ENCODE measurements around the gene DOCK9. TPM values are rescaled to one million over a fixed set of nuclear protein-coding genes. Genes with fewer than 3 reads are reported as not detected.

DOCK9 gene
- total RNA-seq, 2 experiments from 2014 or later, result 102 to 107 TPM

- no peak for ATAC-seq (ENCODE audit: low read depth)
- no peaks in the 10 kb centered on the region for H3K9me3 Mint-ChIP-seq
These were observed 34.9 kb downstream of the DOCK9 start for GRCh38 chr13:98942997-98943396.

GRCh38 chr13:98942485-98942884 is 35.4 kb downstream of the DOCK9 start:
- DNase-seq (no peak), ATAC-seq (ENCODE audit: low read depth) (no peak)
- H3K27me3 Mint-ChIP-seq, result no peaks in the 10 kb centered on the region
- H3K4me1 Mint-ChIP-seq, result peaks cover 4% of the 10 kb centered on the region
- H3K4me3 Mint-ChIP-seq, result no peak overlapping the region
- H3K27ac Mint-ChIP-seq, result no peak overlapping the region
- peaks cover 2% of the 10 kb centered on the region for H3K36me3 Mint-ChIP-seq
- POLR2A ChIA-PET, result no interaction called here
- H3K9me3 Mint-ChIP-seq, result no peaks in the 10 kb centered on the region

More at GRCh38 chr13:98942997-98943396, 34.9 kb downstream of the DOCK9 start:
- Mint-ChIP-seq H3K4me3 (no peak overlapping the region), H3K4me1 (peaks cover 4% of the 10 kb centered on the region), H3K27ac (no peak overlapping the region), H3K27me3 (no peaks in the 10 kb centered on the region), H3K36me3 (peaks cover 2% of the 10 kb centered on the region)
- DNase-seq, result no peak
- POLR2A ChIA-PET, result no interaction called here

DNA sequence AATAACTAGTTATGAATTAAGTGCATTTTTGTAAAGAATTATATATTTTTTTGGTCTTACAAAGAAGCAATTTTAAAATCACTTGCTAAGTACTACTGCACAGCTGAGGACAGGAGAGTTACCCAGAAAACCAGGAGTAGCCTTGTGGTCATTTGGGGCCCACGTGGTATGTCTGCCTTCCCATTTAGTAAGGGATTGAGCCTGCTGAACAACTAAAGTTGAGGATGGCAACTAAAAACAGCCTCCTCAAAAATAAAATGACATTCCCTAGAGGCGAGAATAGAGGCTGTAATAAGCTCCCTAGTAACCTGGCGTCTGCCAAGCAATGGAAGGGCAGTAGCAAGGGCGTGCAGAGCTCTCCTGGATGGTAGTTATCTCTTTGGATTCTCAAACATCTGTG is 36.3 kb downstream of the DOCK9 start:
- no peak overlapping the region for H3K27ac Mint-ChIP-seq
- POLR2A ChIA-PET, result no interaction called here
- ATAC-seq (ENCODE audit: low read depth) (no peak), DNase-seq (no peak)
- peaks cover 4% of the 10 kb centered on the region for H3K4me1 Mint-ChIP-seq
- peaks cover 3% of the 10 kb centered on the region for H3K36me3 Mint-ChIP-seq
- H3K4me3 Mint-ChIP-seq, result no peak overlapping the region
- no peaks in the 10 kb centered on the region for H3K9me3 Mint-ChIP-seq
- H3K27me3 Mint-ChIP-seq, result no peaks in the 10 kb centered on the region

DNA sequence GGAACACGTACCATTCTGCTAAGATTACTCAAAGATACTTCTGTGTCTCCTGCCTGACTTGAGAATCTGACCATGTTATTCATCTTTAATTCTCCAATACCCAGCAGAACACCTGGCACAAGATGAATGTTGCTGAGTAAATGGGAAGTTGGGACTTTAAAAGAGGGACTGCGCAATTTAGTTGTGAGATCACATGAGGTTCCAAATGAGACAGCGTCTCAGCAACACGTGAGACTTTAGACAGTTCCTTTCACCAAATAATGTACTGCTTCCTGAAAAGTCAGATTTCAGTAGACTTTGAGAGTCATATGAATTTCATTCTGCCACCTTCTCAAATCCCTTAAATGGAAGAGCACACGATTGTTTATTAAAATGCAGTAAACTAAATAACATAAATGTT is 36.7 kb downstream of the DOCK9 start:
- H3K4me3 Mint-ChIP-seq, result no peak overlapping the region
- H3K27ac Mint-ChIP-seq, result no peak overlapping the region
- POLR2A ChIA-PET, result no interaction called here
- peaks cover 1% of the 10 kb centered on the region for H3K9me3 Mint-ChIP-seq
- peaks cover 2% of the 10 kb centered on the region for H3K4me1 Mint-ChIP-seq
- ATAC-seq (ENCODE audit: low read depth) (no peak), DNase-seq (no peak)
- H3K36me3 Mint-ChIP-seq, result peaks cover 6% of the 10 kb centered on the region
- H3K27me3 Mint-ChIP-seq, result no peaks in the 10 kb centered on the region

DNA sequence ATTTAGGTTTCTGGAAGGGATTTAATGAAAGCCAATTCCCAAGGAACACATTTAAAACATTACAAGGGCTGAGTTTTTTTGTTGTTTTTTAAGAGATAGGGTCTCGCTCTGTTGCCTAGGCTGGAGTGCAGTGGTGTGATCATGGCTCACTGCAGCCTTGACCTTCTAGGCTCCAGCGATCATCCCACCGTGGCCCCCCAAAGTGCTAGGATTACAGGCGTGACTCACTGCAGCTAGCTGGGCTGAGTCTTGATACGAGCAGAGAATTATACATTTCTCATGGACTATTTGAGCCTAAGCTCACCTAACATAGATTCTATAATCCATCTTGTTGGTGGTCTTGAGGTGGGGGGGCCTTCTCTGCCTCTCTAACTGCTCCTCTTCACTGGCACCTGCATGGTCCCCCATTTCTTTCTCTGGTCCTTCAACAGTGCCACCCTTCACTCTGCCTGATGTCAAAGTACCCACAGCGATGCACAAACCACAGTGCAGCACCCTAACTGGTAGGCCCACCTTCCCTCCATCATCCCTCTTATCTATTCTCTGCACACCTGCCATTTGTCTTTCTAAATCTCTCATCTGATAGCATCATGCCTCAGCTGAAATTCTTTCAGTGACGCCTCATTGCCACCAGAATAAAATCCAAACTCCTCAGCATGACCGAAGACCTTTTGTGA is 37.4 kb downstream of the DOCK9 start:
- Mint-ChIP-seq H3K36me3 (peaks cover 9% of the 10 kb centered on the region), H3K4me3 (no peak overlapping the region), H3K4me1 (peaks cover 2% of the 10 kb centered on the region), H3K27me3 (no peaks in the 10 kb centered on the region), H3K9me3 (peaks cover 4% of the 10 kb centered on the region), H3K27ac (no peak overlapping the region)
- POLR2A ChIA-PET, result no interaction called here
- no peak for DNase-seq
- no peak for ATAC-seq (ENCODE audit: low read depth)

GRCh38 chr13:98939660-98940191 is 38.1 kb downstream of the DOCK9 start:
- Mint-ChIP-seq H3K36me3 (peaks cover 11% of the 10 kb centered on the region), H3K27ac (no peak overlapping the region), H3K4me1 (peaks cover 2% of the 10 kb centered on the region), H3K4me3 (no peak overlapping the region), H3K9me3 (peaks cover 7% of the 10 kb centered on the region), H3K27me3 (no peaks in the 10 kb centered on the region)
- POLR2A ChIA-PET, result no interaction called here
- DNase-seq, result no peak
- ATAC-seq (ENCODE audit: low read depth), result no peak

DNA sequence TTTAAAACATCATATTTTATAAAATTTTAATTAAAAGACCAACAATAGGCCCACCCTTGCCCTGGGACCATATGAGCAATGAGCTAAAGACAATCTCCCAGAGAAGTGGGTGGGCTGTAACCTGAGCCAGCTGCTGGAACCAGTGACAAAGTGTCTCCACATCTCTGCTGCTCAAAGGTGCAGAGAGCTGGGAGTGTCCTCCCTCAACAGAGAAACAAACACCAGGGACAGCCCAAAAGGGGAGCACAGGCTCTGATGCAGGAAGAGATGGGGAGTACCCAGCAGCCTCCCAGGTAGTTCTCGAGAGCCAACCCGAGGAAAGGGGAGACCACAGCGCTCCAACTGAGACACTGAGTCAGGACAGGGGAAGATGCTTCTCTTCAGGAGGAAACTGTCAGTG is 39.1 kb downstream of the DOCK9 start:
- peaks cover 2% of the 10 kb centered on the region for H3K4me1 Mint-ChIP-seq
- H3K36me3 Mint-ChIP-seq, result peaks cover 18% of the 10 kb centered on the region
- no peaks in the 10 kb centered on the region for H3K27me3 Mint-ChIP-seq
- H3K27ac Mint-ChIP-seq, result no peak overlapping the region
- peaks cover 12% of the 10 kb centered on the region for H3K9me3 Mint-ChIP-seq
- H3K4me3 Mint-ChIP-seq, result no peak overlapping the region
- POLR2A ChIA-PET, result no interaction called here
- no peak for DNase-seq
- no peak for ATAC-seq (ENCODE audit: low read depth)

- Mint-ChIP-seq H3K36me3 (peaks cover 24% of the 10 kb centered on the region), H3K4me3 (no peak overlapping the region), H3K9me3 (peaks cover 17% of the 10 kb centered on the region), H3K27me3 (no peaks in the 10 kb centered on the region), H3K27ac (no peak overlapping the region), H3K4me1 (peaks cover 2% of the 10 kb centered on the region)
- ATAC-seq (ENCODE audit: low read depth) (no peak), DNase-seq (no peak)
- POLR2A ChIA-PET, result no interaction called here
These were observed 39.9 kb downstream of the DOCK9 start for GRCh38 chr13:98937911-98938381.

GRCh38 chr13:98934243-98934642 is 43.6 kb downstream of the DOCK9 start:
- no peak for DNase-seq
- Mint-ChIP-seq H3K4me3 (no peak overlapping the region), H3K27ac (no peak overlapping the region), H3K4me1 (peaks cover 8% of the 10 kb centered on the region), H3K27me3 (no peaks in the 10 kb centered on the region), H3K36me3 (peaks cover 31% of the 10 kb centered on the region), H3K9me3 (peaks cover 17% of the 10 kb centered on the region)
- no peak for ATAC-seq (ENCODE audit: low read depth)
- POLR2A ChIA-PET, result no interaction called here

DNA sequence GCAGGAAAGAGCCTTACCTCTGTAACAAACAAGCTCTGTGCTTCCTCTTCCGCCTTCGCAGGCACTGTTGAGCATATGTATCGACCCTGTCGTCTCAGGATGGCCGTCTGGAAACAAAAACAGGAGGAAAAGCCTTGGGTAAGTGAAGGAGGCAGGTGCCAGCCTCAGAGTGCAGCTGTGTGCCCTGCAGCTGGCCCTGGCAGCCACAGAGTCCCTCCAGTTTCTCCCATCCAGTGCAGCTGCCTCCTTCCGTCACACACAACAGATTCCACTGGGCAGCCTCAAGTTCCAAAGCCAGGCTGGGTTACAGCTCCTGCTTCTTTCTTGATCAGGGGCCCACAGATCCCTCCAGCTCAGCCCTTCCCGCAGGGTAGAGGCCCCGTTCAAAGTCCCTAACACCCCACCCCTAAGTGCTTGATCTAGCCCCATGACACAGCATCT is 47.7 kb downstream of the DOCK9 start:
- no peaks in the 10 kb centered on the region for H3K27me3 Mint-ChIP-seq
- peak; percentile 67 for ATAC-seq (ENCODE audit: low read depth)
- peaks cover 6% of the 10 kb centered on the region for H3K4me1 Mint-ChIP-seq
- H3K27ac Mint-ChIP-seq, result peak overlapping the region; percentile 86
- H3K36me3 Mint-ChIP-seq, result peaks cover 36% of the 10 kb centered on the region
- peak overlapping the region; percentile 68 for H3K4me3 Mint-ChIP-seq
- no peak for DNase-seq
- POLR2A ChIA-PET, result no interaction called here
- H3K9me3 Mint-ChIP-seq, result peaks cover 12% of the 10 kb centered on the region

DNA sequence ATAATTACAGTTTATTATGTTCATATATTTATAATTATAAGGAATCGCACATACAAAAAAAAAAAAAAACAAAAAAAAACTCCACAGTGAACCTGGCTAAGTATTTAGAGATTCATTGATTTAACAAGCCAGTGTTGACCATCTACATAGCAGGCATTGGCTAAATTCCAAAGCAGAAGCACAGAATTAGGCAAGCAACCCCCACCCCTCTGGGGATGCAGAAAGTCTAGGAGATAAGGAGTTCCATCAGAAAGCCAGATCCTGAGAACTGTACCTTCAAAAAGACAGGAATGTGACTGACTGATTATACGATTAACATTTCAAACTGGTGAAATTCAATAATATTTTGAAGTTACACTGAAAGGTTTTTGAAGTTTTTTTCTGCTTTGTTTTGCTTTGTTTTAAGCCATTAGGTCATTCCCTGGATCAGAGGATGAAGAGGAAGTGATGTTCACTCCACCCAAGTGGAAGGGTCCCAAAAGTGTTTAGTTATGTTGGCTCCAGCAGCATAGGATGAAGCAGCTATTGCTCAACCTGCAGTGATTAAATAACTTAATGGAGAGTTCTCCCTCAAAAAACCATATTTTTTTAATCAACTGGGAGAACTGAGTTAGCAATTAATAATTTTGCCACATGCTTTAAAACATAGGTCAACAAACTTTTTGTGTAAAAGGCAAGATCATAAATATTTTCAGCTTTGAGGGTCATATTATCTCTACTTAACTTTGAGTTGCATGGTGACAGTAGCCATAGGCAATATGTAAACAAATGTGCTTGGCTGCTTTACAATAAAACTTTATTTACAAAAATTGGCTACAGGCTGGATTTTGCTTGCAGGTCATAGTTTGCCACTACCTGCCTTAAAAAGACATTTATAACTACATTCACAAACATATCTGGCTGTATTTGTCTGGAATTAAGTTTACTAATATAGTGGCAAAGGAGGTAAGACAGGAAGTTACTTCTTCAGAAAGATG is 49.6 kb downstream of the DOCK9 start:
- H3K4me1 Mint-ChIP-seq, result peaks cover 6% of the 10 kb centered on the region
- POLR2A ChIA-PET, result no interaction called here
- H3K27me3 Mint-ChIP-seq, result no peaks in the 10 kb centered on the region

DNA sequence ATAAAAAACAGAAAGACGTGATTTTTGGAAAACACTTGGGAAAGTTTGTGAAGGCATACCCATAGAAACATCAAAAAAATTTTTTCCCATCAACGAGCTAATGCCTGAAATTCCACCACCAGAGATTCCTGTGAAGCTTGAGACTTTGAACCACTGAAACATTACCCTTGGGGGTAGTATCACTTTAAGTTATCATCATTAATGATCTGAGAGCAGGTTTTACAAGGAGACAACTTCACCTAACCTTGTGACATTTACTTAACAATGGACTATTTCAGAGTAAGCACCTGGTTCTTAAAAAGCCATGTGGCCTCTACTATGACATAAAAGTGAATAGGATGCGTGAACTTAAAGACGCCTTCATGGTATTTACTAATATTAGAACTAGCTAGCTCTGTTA is 51.9 kb downstream of the DOCK9 start:
- Mint-ChIP-seq H3K36me3 (peaks cover 50% of the 10 kb centered on the region), H3K4me3 (no peak overlapping the region), H3K9me3 (no peaks in the 10 kb centered on the region), H3K27ac (no peak overlapping the region), H3K27me3 (no peaks in the 10 kb centered on the region), H3K4me1 (peaks cover 6% of the 10 kb centered on the region)
- ATAC-seq (ENCODE audit: low read depth), result no peak
- POLR2A ChIA-PET, result no interaction called here
- DNase-seq, result no peak

More for the DNA sequence above, 49.6 kb downstream of the DOCK9 start:
- H3K4me3 Mint-ChIP-seq, result no peak overlapping the region
- ATAC-seq (ENCODE audit: low read depth), result no peak
- H3K27ac Mint-ChIP-seq, result no peak overlapping the region
- peaks cover 33% of the 10 kb centered on the region for H3K36me3 Mint-ChIP-seq
- no peak for DNase-seq
- H3K9me3 Mint-ChIP-seq, result no peaks in the 10 kb centered on the region

GRCh38 chr13:98923641-98924397 is 54.0 kb downstream of the DOCK9 start:
- POLR2A ChIA-PET, result no interaction called here
- peaks cover 58% of the 10 kb centered on the region for H3K36me3 Mint-ChIP-seq
- H3K27me3 Mint-ChIP-seq, result no peaks in the 10 kb centered on the region
- H3K27ac Mint-ChIP-seq, result no peak overlapping the region
- ATAC-seq (ENCODE audit: low read depth) (no peak), DNase-seq (no peak)
- H3K9me3 Mint-ChIP-seq, result no peaks in the 10 kb centered on the region
- H3K4me1 Mint-ChIP-seq, result peaks cover 8% of the 10 kb centered on the region
- no peak overlapping the region for H3K4me3 Mint-ChIP-seq
